Type B pancreatic cell (in vitro differentiated cells): ENCODE data around the gene OBP2A. TPM values are rescaled to one million over a fixed set of nuclear protein-coding genes. Genes with fewer than 3 reads are reported as not detected.

Experiments
- DNase-seq: peaks from one replicate; pipeline ENCODE4 v3.0.0; 2021; ENCODE audit warnings: mixed read lengths; ENCODE audit not compliant: unreplicated experiment; ENCODE audit errors: extremely low spot score
- H3K27ac Mint-ChIP-seq: 2 replicates; pipeline ENCODE4 v1.8.0; 2021; ENCODE audit warnings: mild to moderate bottlenecking, mixed read lengths
- H3K27me3 Mint-ChIP-seq: 2 replicates; pipeline ENCODE4 v1.8.0; 2021; ENCODE audit warnings: mixed read lengths
- H3K36me3 Mint-ChIP-seq: 2 replicates; pipeline ENCODE4 v1.8.0; 2021; ENCODE audit warnings: mixed read lengths
- H3K4me1 Mint-ChIP-seq: one replicate; pipeline ENCODE4 v1.8.0; 2021; ENCODE audit warnings: mixed read lengths; ENCODE audit not compliant: unreplicated experiment
- H3K4me3 Mint-ChIP-seq: 2 replicates; pipeline ENCODE4 v1.8.0; 2021; ENCODE audit warnings: mild to moderate bottlenecking, mixed read lengths
- H3K9me3 Mint-ChIP-seq: 2 replicates; pipeline ENCODE4 v1.8.0; 2021; ENCODE audit warnings: mixed read lengths
- CTCF ChIP-seq: fragments of 200-600 bp; sonication (generic); conservative IDR thresholded peaks from 2 replicates; pipeline ENCODE4 v1.5.0; 2021; ENCODE audit warnings: antibody characterized with exemption, mild to moderate bottlenecking
- total RNA-seq: library from RNA; stranded (reverse); gene quantifications from 2 replicates; pipeline ENCODE4 v1.2.1, GENCODE V29; 2021; ENCODE audit warnings: low replicate concordance

Gene OBP2A
- total RNA-seq, 1 donor from 2014 or later: not detected

- TF ChIP-seq CTCF: no peak
- Mint-ChIP-seq H3K27ac (no peak overlapping the region), H3K9me3 (peaks cover 8% of the 10 kb centered on the region), H3K36me3 (no peaks in the 10 kb centered on the region), H3K4me1 (no peaks in the 10 kb centered on the region), H3K27me3 (peaks cover 14% of the 10 kb centered on the region), H3K4me3 (no peak overlapping the region)
- no peak for DNase-seq
These were observed 21.4 kb downstream of the OBP2A start for GRCh38 chr9:135567311-135567710.

- H3K4me1 Mint-ChIP-seq: no peaks in the 10 kb centered on the region
- H3K36me3 Mint-ChIP-seq: no peaks in the 10 kb centered on the region
- no peak overlapping the region for H3K27ac Mint-ChIP-seq
- TF ChIP-seq CTCF: no peak
- peaks cover 8% of the 10 kb centered on the region for H3K9me3 Mint-ChIP-seq
- H3K27me3 Mint-ChIP-seq: peaks cover 14% of the 10 kb centered on the region
- no peak overlapping the region for H3K4me3 Mint-ChIP-seq
- no peak for DNase-seq
These were observed 22.1 kb downstream of the OBP2A start for GRCh38 chr9:135568026-135568425.

- H3K36me3 Mint-ChIP-seq: no peaks in the 10 kb centered on the region
- DNase-seq: no peak
- no peak for TF ChIP-seq CTCF
- H3K9me3 Mint-ChIP-seq: peaks cover 8% of the 10 kb centered on the region
- no peak overlapping the region for H3K27ac Mint-ChIP-seq
- no peaks in the 10 kb centered on the region for H3K4me1 Mint-ChIP-seq
- no peak overlapping the region for H3K4me3 Mint-ChIP-seq
- peaks cover 14% of the 10 kb centered on the region for H3K27me3 Mint-ChIP-seq
These were observed 24.5 kb downstream of the OBP2A start for GRCh38 chr9:135570456-135570855.

- H3K36me3 Mint-ChIP-seq: no peaks in the 10 kb centered on the region
- TF ChIP-seq CTCF: no peak
- H3K27me3 Mint-ChIP-seq: peaks cover 9% of the 10 kb centered on the region
- H3K4me3 Mint-ChIP-seq: no peak overlapping the region
- no peak overlapping the region for H3K27ac Mint-ChIP-seq
- no peaks in the 10 kb centered on the region for H3K4me1 Mint-ChIP-seq
- H3K9me3 Mint-ChIP-seq: peaks cover 8% of the 10 kb centered on the region
- DNase-seq: no peak
These were observed 26.3 kb downstream of the OBP2A start for GRCh38 chr9:135572233-135572632.

GRCh38 chr9:135573124-135573523 is 27.2 kb downstream of the OBP2A start:
- Mint-ChIP-seq H3K4me1 (no peaks in the 10 kb centered on the region), H3K36me3 (no peaks in the 10 kb centered on the region), H3K27me3 (peaks cover 9% of the 10 kb centered on the region), H3K9me3 (peaks cover 8% of the 10 kb centered on the region), H3K4me3 (no peak overlapping the region), H3K27ac (no peak overlapping the region)
- DNase-seq: no peak
- no peak for TF ChIP-seq CTCF

- peaks cover 2% of the 10 kb centered on the region for H3K9me3 Mint-ChIP-seq
- no peak overlapping the region for H3K27ac Mint-ChIP-seq
- no peak overlapping the region for H3K4me3 Mint-ChIP-seq
- H3K27me3 Mint-ChIP-seq: peaks cover under 1% of the 10 kb centered on the region
- DNase-seq: peak; percentile 40
- no peaks in the 10 kb centered on the region for H3K36me3 Mint-ChIP-seq
- H3K4me1 Mint-ChIP-seq: no peaks in the 10 kb centered on the region
- TF ChIP-seq CTCF: no peak
These were observed 28.4 kb downstream of the OBP2A start for GRCh38 chr9:135574331-135574730.
